Measurements from ENCODE around the gene SLC49A3.

GRCh38 chr4:673349-674091, 15.4 kb downstream of the SLC49A3 start:
- TF ChIP-seq, protein P1, sequence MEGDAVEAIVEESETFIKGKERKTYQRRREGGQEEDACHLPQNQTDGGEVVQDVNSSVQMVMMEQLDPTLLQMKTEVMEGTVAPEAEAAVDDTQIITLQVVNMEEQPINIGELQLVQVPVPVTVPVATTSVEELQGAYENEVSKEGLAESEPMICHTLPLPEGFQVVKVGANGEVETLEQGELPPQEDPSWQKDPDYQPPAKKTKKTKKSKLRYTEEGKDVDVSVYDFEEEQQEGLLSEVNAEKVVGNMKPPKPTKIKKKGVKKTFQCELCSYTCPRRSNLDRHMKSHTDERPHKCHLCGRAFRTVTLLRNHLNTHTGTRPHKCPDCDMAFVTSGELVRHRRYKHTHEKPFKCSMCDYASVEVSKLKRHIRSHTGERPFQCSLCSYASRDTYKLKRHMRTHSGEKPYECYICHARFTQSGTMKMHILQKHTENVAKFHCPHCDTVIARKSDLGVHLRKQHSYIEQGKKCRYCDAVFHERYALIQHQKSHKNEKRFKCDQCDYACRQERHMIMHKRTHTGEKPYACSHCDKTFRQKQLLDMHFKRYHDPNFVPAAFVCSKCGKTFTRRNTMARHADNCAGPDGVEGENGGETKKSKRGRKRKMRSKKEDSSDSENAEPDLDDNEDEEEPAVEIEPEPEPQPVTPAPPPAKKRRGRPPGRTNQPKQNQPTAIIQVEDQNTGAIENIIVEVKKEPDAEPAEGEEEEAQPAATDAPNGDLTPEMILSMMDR (conservative IDR thresholded peaks at IDR 0.05): no peak
- no peak for TF ChIP-seq EZH2 (IDR thresholded peaks at IDR 0.05; ENCODE audit: low read depth)

All from PC-9 (cell line).